Muscle layer of duodenum (tissue), 2 donors: Measurements from ENCODE around the gene RAG1.
A peak's percentile ranks its signal among the peaks of the same experiment; 100 is the strongest.

Experiments
- H3K27ac ChIP-seq: one replicate; pipeline ENCODE4 v1.7.0; 2013; ENCODE audit warnings: mild to moderate bottlenecking, low read length
- H3K27me3 ChIP-seq: one replicate; pipeline ENCODE4 v1.7.0; 2013; ENCODE audit warnings: low read depth, mild to moderate bottlenecking, control low read depth, low read length
- H3K36me3 ChIP-seq, 2 donors: one replicate each; pipeline ENCODE4 v1.7.0; 2013; ENCODE audit warnings: low read length in 2 of 2, control low read depth in 1 of 2, mild to moderate bottlenecking in 1 of 2; ENCODE audit not compliant: insufficient read depth in 2 of 2, control insufficient read depth in 1 of 2
- H3K4me1 ChIP-seq, 2 donors: one replicate each; pipeline ENCODE4 v1.7.0; 2013; ENCODE audit warnings: low read length in 2 of 2, mild to moderate bottlenecking in 2 of 2, control low read depth in 1 of 2, moderate library complexity in 1 of 2; ENCODE audit not compliant: insufficient read depth in 2 of 2, control insufficient read depth in 1 of 2
- H3K4me3 ChIP-seq, 2 donors: one replicate each; pipeline ENCODE4 v1.7.0; 2013; ENCODE audit warnings: low read length in 2 of 2, low read depth in 1 of 2, mild to moderate bottlenecking in 1 of 2
- H3K9me3 ChIP-seq, 2 donors: one replicate each; pipeline ENCODE4 v1.7.0; 2013; ENCODE audit warnings: low read length in 2 of 2, control low read depth in 1 of 2, mild to moderate bottlenecking in 1 of 2; ENCODE audit not compliant: control insufficient read depth in 1 of 2
- donor health status: healthy.

The RAG1 gene

GRCh38 chr11:36565031-36565610, 2.7 kb upstream of the RAG1 start:
- H3K27ac ChIP-seq, result no peak overlapping the region
- no peaks in the 10 kb centered on the region for H3K36me3 ChIP-seq
- H3K9me3 ChIP-seq, result peaks cover under 1 to 1% of the 10 kb centered on the region in 2 donors
- no peaks in the 10 kb centered on the region for H3K27me3 ChIP-seq
- no peaks in the 10 kb centered on the region for H3K4me1 ChIP-seq
- H3K4me3 ChIP-seq, result peak overlapping the region; percentile 63 to 65

DNA sequence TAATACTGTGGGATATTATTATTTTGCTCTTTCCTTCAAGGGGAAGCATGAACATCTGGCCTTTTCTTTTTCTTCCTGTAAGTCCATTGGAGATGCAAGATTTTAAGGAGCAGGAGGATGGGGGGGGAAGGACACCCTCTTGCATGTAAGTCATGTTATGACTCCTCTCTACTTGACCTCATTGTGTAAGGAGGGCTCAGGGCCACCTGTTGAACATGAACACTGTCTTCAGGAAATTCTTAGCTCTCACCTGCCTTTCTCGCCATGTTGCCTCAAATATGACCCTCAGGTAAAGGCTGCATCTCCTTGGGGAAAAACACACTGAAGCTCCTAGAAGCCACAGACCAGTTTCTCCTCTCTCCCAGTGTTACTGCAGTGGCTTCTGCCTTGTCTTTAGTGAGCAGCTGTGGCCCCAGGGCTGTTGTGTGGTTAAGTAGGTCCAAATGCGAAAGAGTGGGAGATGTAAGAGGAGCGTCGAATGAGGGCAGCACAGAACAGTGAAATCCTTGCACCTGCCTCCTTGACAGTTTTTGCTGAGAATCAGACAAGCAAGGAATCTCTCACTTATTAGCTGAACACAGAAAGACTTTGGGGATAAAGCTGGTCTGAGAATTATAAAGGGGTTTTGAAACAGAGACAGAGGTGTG, 1.3 kb upstream of the RAG1 start:
- H3K4me3 ChIP-seq, result no peak overlapping the region
- H3K27ac ChIP-seq, result no peak overlapping the region
- no peaks in the 10 kb centered on the region for H3K4me1 ChIP-seq
- no peaks in the 10 kb centered on the region for H3K9me3 ChIP-seq
- no peaks in the 10 kb centered on the region for H3K27me3 ChIP-seq
- H3K36me3 ChIP-seq, result no peaks in the 10 kb centered on the region

DNA sequence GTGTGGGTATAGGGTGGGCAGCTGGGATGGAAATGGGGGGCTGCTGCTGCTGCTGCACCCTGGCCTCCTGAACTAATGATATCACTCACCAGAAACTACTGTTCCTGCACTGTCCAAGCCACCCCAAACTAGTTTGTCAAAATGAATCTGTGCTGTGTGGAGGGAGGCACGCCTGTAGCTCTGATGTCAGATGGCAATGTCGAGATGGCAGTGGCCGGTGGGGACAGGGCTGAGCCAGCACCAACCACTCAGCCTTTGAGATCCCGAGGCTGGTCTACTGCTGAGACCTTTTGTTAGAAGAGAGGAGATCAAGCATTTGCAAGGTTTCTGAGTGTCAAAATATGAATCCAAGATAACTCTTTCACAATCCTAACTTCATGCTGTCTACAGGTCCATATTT, 1.3 kb downstream of the RAG1 start:
- Histone ChIP-seq H3K27ac (no peak overlapping the region), H3K9me3 (no peaks in the 10 kb centered on the region), H3K36me3 (peaks cover 0 to 5% of the 10 kb centered on the region in 2 donors), H3K27me3 (no peaks in the 10 kb centered on the region), H3K4me3 (no peak overlapping the region), H3K4me1 (no peaks in the 10 kb centered on the region)

DNA sequence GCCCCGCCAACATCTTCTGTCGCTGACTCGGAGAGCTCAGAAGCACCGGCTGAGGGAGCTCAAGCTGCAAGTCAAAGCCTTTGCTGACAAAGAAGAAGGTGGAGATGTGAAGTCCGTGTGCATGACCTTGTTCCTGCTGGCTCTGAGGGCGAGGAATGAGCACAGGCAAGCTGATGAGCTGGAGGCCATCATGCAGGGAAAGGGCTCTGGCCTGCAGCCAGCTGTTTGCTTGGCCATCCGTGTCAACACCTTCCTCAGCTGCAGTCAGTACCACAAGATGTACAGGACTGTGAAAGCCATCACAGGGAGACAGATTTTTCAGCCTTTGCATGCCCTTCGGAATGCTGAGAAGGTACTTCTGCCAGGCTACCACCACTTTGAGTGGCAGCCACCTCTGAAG, 6.7 kb downstream of the RAG1 start:
- Histone ChIP-seq H3K27ac (no peak overlapping the region), H3K27me3 (no peaks in the 10 kb centered on the region), H3K36me3 (peaks cover 0 to 7% of the 10 kb centered on the region in 2 donors), H3K9me3 (no peaks in the 10 kb centered on the region), H3K4me1 (peaks cover 0 to 11% of the 10 kb centered on the region in 2 donors), H3K4me3 (no peak overlapping the region)

DNA sequence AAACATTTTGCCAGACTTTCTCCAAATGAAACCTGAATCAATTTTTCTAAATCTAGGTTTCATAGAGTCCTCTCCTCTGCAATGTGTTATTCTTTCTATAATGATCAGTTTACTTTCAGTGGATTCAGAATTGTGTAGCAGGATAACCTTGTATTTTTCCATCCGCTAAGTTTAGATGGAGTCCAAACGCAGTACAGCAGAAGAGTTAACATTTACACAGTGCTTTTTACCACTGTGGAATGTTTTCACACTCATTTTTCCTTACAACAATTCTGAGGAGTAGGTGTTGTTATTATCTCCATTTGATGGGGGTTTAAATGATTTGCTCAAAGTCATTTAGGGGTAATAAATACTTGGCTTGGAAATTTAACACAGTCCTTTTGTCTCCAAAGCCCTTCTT, 9.6 kb downstream of the RAG1 start:
- Histone ChIP-seq H3K27ac (peak overlapping the region; percentile 32), H3K36me3 (peaks cover 0 to 7% of the 10 kb centered on the region in 2 donors), H3K4me1 (peaks cover 0 to 11% of the 10 kb centered on the region in 2 donors), H3K9me3 (no peaks in the 10 kb centered on the region), H3K27me3 (no peaks in the 10 kb centered on the region), H3K4me3 (no peak overlapping the region)

GRCh38 chr11:36577859-36578258, 10.1 kb downstream of the RAG1 start:
- Histone ChIP-seq H3K27ac (peak overlapping the region; percentile 32), H3K36me3 (peaks cover 0 to 7% of the 10 kb centered on the region in 2 donors), H3K4me1 (peaks cover 0 to 11% of the 10 kb centered on the region in 2 donors), H3K27me3 (no peaks in the 10 kb centered on the region), H3K9me3 (no peaks in the 10 kb centered on the region), H3K4me3 (no peak overlapping the region)

DNA sequence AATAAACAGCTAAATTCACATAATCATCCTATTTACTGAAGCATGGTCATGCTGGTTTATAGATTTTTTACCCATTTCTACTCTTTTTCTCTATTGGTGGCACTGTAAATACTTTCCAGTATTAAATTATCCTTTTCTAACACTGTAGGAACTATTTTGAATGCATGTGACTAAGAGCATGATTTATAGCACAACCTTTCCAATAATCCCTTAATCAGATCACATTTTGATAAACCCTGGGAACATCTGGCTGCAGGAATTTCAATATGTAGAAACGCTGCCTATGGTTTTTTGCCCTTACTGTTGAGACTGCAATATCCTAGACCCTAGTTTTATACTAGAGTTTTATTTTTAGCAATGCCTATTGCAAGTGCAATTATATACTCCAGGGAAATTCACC, 10.7 kb downstream of the RAG1 start:
- Histone ChIP-seq H3K36me3 (peaks cover 0 to 7% of the 10 kb centered on the region in 2 donors), H3K27me3 (no peaks in the 10 kb centered on the region), H3K27ac (no peak overlapping the region), H3K4me1 (peaks cover 0 to 11% of the 10 kb centered on the region in 2 donors), H3K4me3 (no peak overlapping the region), H3K9me3 (no peaks in the 10 kb centered on the region)

GRCh38 chr11:36581536-36581935, 13.7 kb downstream of the RAG1 start:
- Histone ChIP-seq H3K4me1 (peaks cover 0 to 11% of the 10 kb centered on the region in 2 donors), H3K27me3 (no peaks in the 10 kb centered on the region), H3K36me3 (no peaks in the 10 kb centered on the region), H3K9me3 (no peaks in the 10 kb centered on the region), H3K4me3 (no peak overlapping the region), H3K27ac (no peak overlapping the region)

GRCh38 chr11:36583667-36584066, 15.9 kb downstream of the RAG1 start:
- Histone ChIP-seq H3K36me3 (no peaks in the 10 kb centered on the region), H3K4me3 (no peak overlapping the region), H3K27ac (no peak overlapping the region), H3K4me1 (peaks cover 0 to under 1% of the 10 kb centered on the region in 2 donors), H3K27me3 (no peaks in the 10 kb centered on the region), H3K9me3 (no peaks in the 10 kb centered on the region)

DNA sequence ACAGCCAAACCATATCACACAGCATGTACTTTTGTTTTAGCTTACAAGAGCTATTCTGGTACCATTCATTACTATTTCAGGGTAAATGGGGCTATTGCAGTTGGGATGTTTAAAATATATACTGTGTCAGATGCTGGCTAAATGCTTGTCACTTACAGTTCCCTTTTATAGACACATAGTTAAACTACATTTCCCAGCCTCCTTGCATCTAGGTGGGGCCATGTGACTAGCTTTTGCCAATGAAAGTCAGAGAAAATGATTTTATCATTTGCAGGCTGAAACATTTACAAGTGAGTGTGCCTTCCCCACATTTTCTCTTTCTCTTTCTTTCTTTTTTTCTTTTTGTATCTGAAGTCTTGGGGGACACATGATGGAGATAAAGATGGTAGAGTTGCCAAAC, 18.7 kb downstream of the RAG1 start:
- H3K9me3 ChIP-seq, result no peaks in the 10 kb centered on the region
- H3K4me1 ChIP-seq, result no peaks in the 10 kb centered on the region
- H3K4me3 ChIP-seq, result no peak overlapping the region
- H3K27ac ChIP-seq, result no peak overlapping the region
- H3K27me3 ChIP-seq, result no peaks in the 10 kb centered on the region
- H3K36me3 ChIP-seq, result no peaks in the 10 kb centered on the region

DNA sequence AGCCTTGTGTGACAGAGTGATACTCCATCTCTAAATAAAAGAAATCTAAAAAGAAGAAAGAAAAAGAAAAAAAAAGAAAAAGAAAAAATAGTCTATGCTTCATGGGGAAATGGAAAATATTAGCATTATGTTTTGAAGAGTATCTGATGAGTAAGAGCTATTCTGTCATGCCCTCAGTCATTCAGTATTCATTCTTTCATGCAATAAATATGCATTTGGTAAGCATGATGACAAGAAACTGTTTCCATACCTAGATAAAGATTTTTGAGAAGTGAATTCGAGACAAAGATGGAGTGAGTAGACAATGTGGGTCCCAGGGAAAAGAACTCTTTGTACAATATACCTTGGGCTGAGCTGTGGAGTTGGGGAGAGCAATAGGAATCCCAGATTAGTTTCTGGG, 20.3 kb downstream of the RAG1 start:
- Histone ChIP-seq H3K9me3 (no peaks in the 10 kb centered on the region), H3K4me1 (no peaks in the 10 kb centered on the region), H3K4me3 (no peak overlapping the region), H3K27me3 (no peaks in the 10 kb centered on the region), H3K36me3 (no peaks in the 10 kb centered on the region), H3K27ac (no peak overlapping the region)

DNA sequence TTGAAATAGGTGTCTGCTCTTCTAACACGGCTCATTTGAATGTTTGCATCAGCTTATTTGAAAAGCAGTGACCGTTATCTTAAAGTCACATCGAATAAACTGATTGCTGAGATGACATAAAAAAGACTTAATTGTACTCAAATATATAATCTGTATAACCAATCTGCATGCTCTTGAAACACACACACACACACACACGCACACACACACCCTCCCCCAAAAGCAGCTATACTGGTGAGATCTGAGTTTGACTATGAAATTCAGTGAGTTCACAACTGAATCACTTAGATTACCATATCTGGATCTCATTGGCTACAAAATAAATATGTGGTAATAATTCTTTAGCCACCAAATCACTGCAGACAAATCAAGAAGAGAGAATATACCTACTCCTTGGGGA, 22.7 kb downstream of the RAG1 start:
- no peaks in the 10 kb centered on the region for H3K9me3 ChIP-seq
- no peak overlapping the region for H3K27ac ChIP-seq
- H3K4me1 ChIP-seq, result peaks cover 0 to 4% of the 10 kb centered on the region in 2 donors
- H3K27me3 ChIP-seq, result no peaks in the 10 kb centered on the region
- no peak overlapping the region for H3K4me3 ChIP-seq
- no peaks in the 10 kb centered on the region for H3K36me3 ChIP-seq
